Spleen (tissue), 11 donors: ENCODE results near the gene GABBR2. TPM values are rescaled to one million over a fixed set of nuclear protein-coding genes. Genes with fewer than 3 reads are reported as not detected.

Source experiments
- DNase-seq: peaks from one replicate; pipeline ENCODE4 v3.0.0-alpha.2; 2020
- H3K27ac ChIP-seq, 8 donors: fragments of 200-600 bp; sonication (generic) in 7 of 8; 1 replicate in 4 of 8; 2 replicates in 4 of 8; pipeline versions ENCODE4 v1.5.0 to v1.8.0; 2016 to 2021; ENCODE audit warnings: inconsistent platforms in 4 of 8, mild to moderate bottlenecking in 4 of 8, moderate library complexity in 1 of 8
- H3K27me3 ChIP-seq, 7 donors: fragments of 200-600 bp; sonication (generic) in 6 of 7; replicated peaks in 1 of 7; 1 replicate in 4 of 7; 2 replicates in 3 of 7; pipeline versions ENCODE4 v1.5.0 to v1.8.0; 2016 to 2021; ENCODE audit warnings: inconsistent platforms in 3 of 7, mild to moderate bottlenecking in 1 of 7
- H3K36me3 ChIP-seq, 6 donors: fragments of 200-600 bp; sonication (generic) in 5 of 6; 1 replicate in 4 of 6; 2 replicates in 2 of 6; pipeline versions ENCODE4 v1.5.0 to v1.8.0; 2016 to 2021; ENCODE audit warnings: inconsistent platforms in 2 of 6
- H3K4me1 ChIP-seq, 6 donors: fragments of 200-600 bp; sonication (generic) in 5 of 6; 1 replicate in 3 of 6; 2 replicates in 3 of 6; pipeline versions ENCODE4 v1.5.0 to v1.8.0; 2016 to 2021; ENCODE audit warnings: inconsistent platforms in 3 of 6
- H3K4me3 ChIP-seq, 8 donors: fragments of 200-600 bp; sonication (generic) in 7 of 8; 1 replicate in 4 of 8; 2 replicates in 4 of 8; pipeline versions ENCODE4 v1.5.0 to v1.8.0; 2016 to 2021; ENCODE audit warnings: inconsistent platforms in 4 of 8, mild to moderate bottlenecking in 4 of 8, moderate library complexity in 2 of 8
- H3K9me3 ChIP-seq, 8 donors: fragments of 200-600 bp; sonication (generic) in 7 of 8; 1 replicate in 4 of 8; 2 replicates in 4 of 8; pipeline versions ENCODE4 v1.5.0 to v1.8.0; 2016 to 2021; ENCODE audit warnings: inconsistent platforms in 4 of 8
- CTCF ChIP-seq, 11 experiments: fragments of 200-600 bp in 7 of 11; fragments of 450-650 bp in 4 of 11; sonication (generic) in 4 of 11; IDR thresholded peaks in 8 of 11; conservative IDR thresholded peaks in 3 of 11; 1 replicate in 7 of 11; 2 replicates in 4 of 11; pipeline versions ENCODE4 v1.4.0 to v1.8.0; 2016 to 2021; ENCODE audit warnings: antibody characterized with exemption in 11 of 11, inconsistent platforms in 4 of 11, mild to moderate bottlenecking in 1 of 11
- POLR2A ChIP-seq, 3 donors: fragments of 450-650 bp; IDR thresholded peaks; one replicate each; pipeline ENCODE4 v1.5.1; 2017; ENCODE audit warnings: antibody characterized with exemption in 3 of 3, mild to moderate bottlenecking in 1 of 3
- POLR2AphosphoS5 ChIP-seq, 3 donors: sonication (generic); formaldehyde crosslinking; IDR thresholded peaks; one replicate each; pipeline ENCODE4 v1.5.1; 2017; ENCODE audit warnings: antibody characterized with exemption in 3 of 3
- WGBS, 5 donors: extraction: QIAGEN DNeasy Blood & Tissue Kit in 3 of 5; methylation state at CpG; one replicate each; pipeline versions ENCODE4 v1.1.5 to v1.1.7; 2013 to 2018; 5-methylcytosine and 5-hydroxymethylcytosine counted together
- intact Hi-C: fragments of 100-400 bp; cut with DNase I; formaldehyde crosslinking; loops from one replicate; pipeline ENCODE4 v1.15.0; 2023; ENCODE audit warnings: low total_unique reads
- polyA plus RNA-seq, 3 donors: library from polyadenylated mRNA; stranded (reverse); fragments of 200-250 nt; gene quantifications; one replicate each; pipeline ENCODE4 v1.2.1, GENCODE V29; 2013
- total RNA-seq, 7 donors: library from RNA; depleted of rRNA in 3 of 7; stranded (reverse); fragments of >200 nt in 3 of 7; fragmentation: NEBNext Ultra II Directional in 4 of 7; extraction: Animal tissue kit (Norgen Biotek cat#: 25700) in 4 of 7; gene quantifications; one replicate each; pipeline versions ENCODE4 v1.1.0 to v1.2.1, GENCODE V29; 2016 to 2021
- donor health status: healthy with polysubstance abuse.
- donor health status: DM: no; HTN: no; CAD: no; lungs with moderate emphysema.
- donor health status: DM: no; HTN: no; CAD: no.
- donor health status: Bipolar disorder and iron deficiency.
- donor health status: healthy.
- donor health status: DM: no; HTN: no; CAD: no.
- donor health status: DM: yes; HTN: yes; CAD: no.

GABBR2 gene
- total and polyA plus RNA-seq, 10 donors: 0.03 to 0.32 (median 0.07) TPM; not detected in 7

GRCh38 chr9:98519641-98520040 lies 189.1 kb downstream of the GABBR2 start:
- no peak for TF ChIP-seq CTCF (IDR thresholded peaks at IDR 0.05 in 8 of 11, conservative IDR thresholded peaks at IDR 0.05 in 3 of 11)
- TF ChIP-seq POLR2AphosphoS5 (IDR thresholded peaks at IDR 0.05): no peak
- Histone ChIP-seq H3K27me3 (peaks cover 0 to 39% (median 0%) of the 10 kb centered on the region in 7 donors), H3K27ac (no peak overlapping the region), H3K4me1 (no peaks in the 10 kb centered on the region), H3K9me3 (no peaks in the 10 kb centered on the region), H3K4me3 (no peak overlapping the region), H3K36me3 (no peaks in the 10 kb centered on the region)
- WGBS, 5 donors: 61 to 69% (median 66%) methylated on average over 3 of the region's 3 CpGs
- DNase-seq: no peak
- intact Hi-C loops: no loop called here

GRCh38 chr9:98518556-98518955 lies 190.2 kb downstream of the GABBR2 start:
- Histone ChIP-seq H3K4me1 (no peaks in the 10 kb centered on the region), H3K27ac (no peak overlapping the region), H3K9me3 (no peaks in the 10 kb centered on the region), H3K4me3 (no peak overlapping the region), H3K36me3 (no peaks in the 10 kb centered on the region), H3K27me3 (peaks cover 0 to 34% (median 0%) of the 10 kb centered on the region in 7 donors)
- WGBS, 5 donors: 75 to 84% (median 81%) methylated on average over 4 to 6 of the region's 6 CpGs
- DNase-seq: no peak
- TF ChIP-seq POLR2A (IDR thresholded peaks at IDR 0.05): no peak
- TF ChIP-seq CTCF (IDR thresholded peaks at IDR 0.05 in 8 of 11, conservative IDR thresholded peaks at IDR 0.05 in 3 of 11): no peak
- TF ChIP-seq POLR2AphosphoS5 (IDR thresholded peaks at IDR 0.05): no peak
- intact Hi-C loops: no loop called here

GRCh38 chr9:98517761-98518160 lies 191.0 kb downstream of the GABBR2 start:
- no peaks in the 10 kb centered on the region for H3K4me1 ChIP-seq
- peaks cover 0 to 26% (median 0%) of the 10 kb centered on the region in 7 donors for H3K27me3 ChIP-seq
- 77 to 88% (median 79%) methylated on average over 5 of the region's 5 CpGs for WGBS, 5 donors
- H3K4me3 ChIP-seq: no peak overlapping the region
- no peak overlapping the region for H3K27ac ChIP-seq
- no peak for DNase-seq
- H3K36me3 ChIP-seq: no peaks in the 10 kb centered on the region
- TF ChIP-seq POLR2AphosphoS5 (IDR thresholded peaks at IDR 0.05) (no peak), CTCF (IDR thresholded peaks at IDR 0.05 in 8 of 11, conservative IDR thresholded peaks at IDR 0.05 in 3 of 11) (no peak), POLR2A (IDR thresholded peaks at IDR 0.05) (no peak)
- intact Hi-C loops: no loop called here
- H3K9me3 ChIP-seq: no peaks in the 10 kb centered on the region

- no peaks in the 10 kb centered on the region for H3K36me3 ChIP-seq
- no peak overlapping the region for H3K4me3 ChIP-seq
- peaks cover 0 to 24% (median 0%) of the 10 kb centered on the region in 7 donors for H3K27me3 ChIP-seq
- 73 to 87% (median 80%) methylated on average over 7 to 9 of the region's 9 CpGs for WGBS, 5 donors
- DNase-seq: no peak
- H3K27ac ChIP-seq: no peak overlapping the region
- intact Hi-C loops: no loop called here
- TF ChIP-seq POLR2AphosphoS5 (IDR thresholded peaks at IDR 0.05) (no peak), POLR2A (IDR thresholded peaks at IDR 0.05) (no peak), CTCF (IDR thresholded peaks at IDR 0.05 in 8 of 11, conservative IDR thresholded peaks at IDR 0.05 in 3 of 11) (no peak)
- no peaks in the 10 kb centered on the region for H3K9me3 ChIP-seq
- no peaks in the 10 kb centered on the region for H3K4me1 ChIP-seq
Measured at GRCh38 chr9:98516897-98517503, 191.7 kb downstream of the GABBR2 start.
